Measurements from ENCODE around the gene SSR3.

Gene SSR3

DNA sequence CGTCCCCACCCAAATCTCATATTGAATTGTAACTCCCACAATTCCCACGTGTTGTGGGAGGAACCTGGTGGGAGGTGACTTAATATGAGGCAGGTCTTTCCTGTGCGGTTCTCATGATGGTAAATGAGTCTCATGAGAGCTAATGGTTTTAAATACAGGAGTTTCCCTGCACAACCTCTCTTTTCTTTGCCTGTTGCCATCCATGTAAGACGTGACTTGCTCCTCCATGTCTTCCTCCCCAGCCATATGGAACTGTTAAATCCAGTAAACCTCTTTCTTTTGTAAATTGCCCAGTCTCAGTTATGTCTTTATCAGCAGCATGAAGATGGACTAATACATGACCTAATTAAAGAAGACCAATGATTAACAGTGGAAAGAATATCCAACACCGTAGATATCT is 56.6 kb downstream of the SSR3 start:
- H3K27me3 ChIP-seq (replicated peaks; ENCODE audit: insufficient read depth, low read length) = no peaks in the 10 kb centered on the region
- peaks cover 13% of the 10 kb centered on the region for H3K4me1 ChIP-seq (ENCODE audit: low read length)
- H2AFZ ChIP-seq (ENCODE audit: low read length) = no peak overlapping the region
- H4K20me1 ChIP-seq (ENCODE audit: insufficient read depth, low read length) = no peaks in the 10 kb centered on the region
- H3F3A ChIP-seq (ENCODE audit: insufficient read depth, low read length) = no peaks in the 10 kb centered on the region
- no peak overlapping the region for H3K27ac ChIP-seq (ENCODE audit: low read length)
- H3K4me2 ChIP-seq (ENCODE audit: low read depth, low read length) = no peak overlapping the region
- H3K9me3 ChIP-seq (replicated peaks; ENCODE audit: insufficient read depth, low read length) = no peaks in the 10 kb centered on the region
- H3K36me3 ChIP-seq (replicated peaks; ENCODE audit: insufficient read depth, low read length) = no peaks in the 10 kb centered on the region
- no peak for DNase-seq
- no peak overlapping the region for H3K9ac ChIP-seq (ENCODE audit: low read length)
- H3K79me2 ChIP-seq (ENCODE audit: low read length) = no peaks in the 10 kb centered on the region
- no peak overlapping the region for H3K4me3 ChIP-seq (ENCODE audit: low read length)
- H3K9me2 ChIP-seq (replicated peaks; ENCODE audit: insufficient read depth, low read length) = no peaks in the 10 kb centered on the region
- TF ChIP-seq EZH2 (optimal IDR thresholded peaks at IDR 0.05; ENCODE audit: low read depth, low read length) (no peak), EZH2phosphoT487 (IDR thresholded peaks at IDR 0.05; ENCODE audit: low read length) (no peak)
- TF ChIP-seq, protein P1, sequence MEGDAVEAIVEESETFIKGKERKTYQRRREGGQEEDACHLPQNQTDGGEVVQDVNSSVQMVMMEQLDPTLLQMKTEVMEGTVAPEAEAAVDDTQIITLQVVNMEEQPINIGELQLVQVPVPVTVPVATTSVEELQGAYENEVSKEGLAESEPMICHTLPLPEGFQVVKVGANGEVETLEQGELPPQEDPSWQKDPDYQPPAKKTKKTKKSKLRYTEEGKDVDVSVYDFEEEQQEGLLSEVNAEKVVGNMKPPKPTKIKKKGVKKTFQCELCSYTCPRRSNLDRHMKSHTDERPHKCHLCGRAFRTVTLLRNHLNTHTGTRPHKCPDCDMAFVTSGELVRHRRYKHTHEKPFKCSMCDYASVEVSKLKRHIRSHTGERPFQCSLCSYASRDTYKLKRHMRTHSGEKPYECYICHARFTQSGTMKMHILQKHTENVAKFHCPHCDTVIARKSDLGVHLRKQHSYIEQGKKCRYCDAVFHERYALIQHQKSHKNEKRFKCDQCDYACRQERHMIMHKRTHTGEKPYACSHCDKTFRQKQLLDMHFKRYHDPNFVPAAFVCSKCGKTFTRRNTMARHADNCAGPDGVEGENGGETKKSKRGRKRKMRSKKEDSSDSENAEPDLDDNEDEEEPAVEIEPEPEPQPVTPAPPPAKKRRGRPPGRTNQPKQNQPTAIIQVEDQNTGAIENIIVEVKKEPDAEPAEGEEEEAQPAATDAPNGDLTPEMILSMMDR (IDR thresholded peaks at IDR 0.05; ENCODE audit: low read length) = no peak

DNA sequence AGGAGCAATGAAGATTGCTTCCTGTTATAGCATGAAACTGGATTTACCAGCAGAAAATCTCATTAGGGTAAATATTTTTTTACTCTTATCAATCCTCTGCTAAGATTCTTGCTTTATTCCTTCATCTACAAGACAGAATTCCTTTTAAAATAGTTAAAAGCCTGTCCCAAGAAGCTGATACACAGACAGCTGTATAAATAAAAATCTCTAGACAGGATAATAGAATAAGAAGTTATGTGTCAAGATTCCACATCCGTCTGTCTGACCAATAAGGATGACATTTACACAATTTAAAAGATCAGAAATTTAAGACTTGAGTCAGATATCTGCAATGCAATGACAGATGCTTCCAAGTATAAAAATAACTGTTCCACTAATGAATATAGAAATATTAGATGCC is 57.6 kb downstream of the SSR3 start:
- no peaks in the 10 kb centered on the region for H3K27me3 ChIP-seq (replicated peaks; ENCODE audit: insufficient read depth, low read length)
- no peak overlapping the region for H3K4me3 ChIP-seq (ENCODE audit: low read length)
- peaks cover 13% of the 10 kb centered on the region for H3K4me1 ChIP-seq (ENCODE audit: low read length)
- no peaks in the 10 kb centered on the region for H4K20me1 ChIP-seq (ENCODE audit: insufficient read depth, low read length)
- H3K9me3 ChIP-seq (replicated peaks; ENCODE audit: insufficient read depth, low read length) = no peaks in the 10 kb centered on the region
- no peak overlapping the region for H3K9ac ChIP-seq (ENCODE audit: low read length)
- TF ChIP-seq EZH2phosphoT487 (IDR thresholded peaks at IDR 0.05; ENCODE audit: low read length) (no peak), EZH2 (optimal IDR thresholded peaks at IDR 0.05; ENCODE audit: low read depth, low read length) (no peak)
- TF ChIP-seq, protein P1 (IDR thresholded peaks at IDR 0.05; ENCODE audit: low read length) = no peak
- no peaks in the 10 kb centered on the region for H3K36me3 ChIP-seq (replicated peaks; ENCODE audit: insufficient read depth, low read length)
- no peaks in the 10 kb centered on the region for H3K9me2 ChIP-seq (replicated peaks; ENCODE audit: insufficient read depth, low read length)
- no peaks in the 10 kb centered on the region for H3K79me2 ChIP-seq (ENCODE audit: low read length)
- no peak overlapping the region for H2AFZ ChIP-seq (ENCODE audit: low read length)
- no peaks in the 10 kb centered on the region for H3F3A ChIP-seq (ENCODE audit: insufficient read depth, low read length)
- no peak overlapping the region for H3K4me2 ChIP-seq (ENCODE audit: low read depth, low read length)
- no peak overlapping the region for H3K27ac ChIP-seq (ENCODE audit: low read length)
- DNase-seq = no peak

- Histone ChIP-seq H3K4me1 (ENCODE audit: low read length) (peaks cover 18% of the 10 kb centered on the region), H2AFZ (ENCODE audit: low read length) (no peak overlapping the region), H4K20me1 (ENCODE audit: insufficient read depth, low read length) (no peaks in the 10 kb centered on the region), H3F3A (ENCODE audit: insufficient read depth, low read length) (peaks cover under 1% of the 10 kb centered on the region; the same call in 1 of the 2 replicates), H3K36me3 (replicated peaks; ENCODE audit: insufficient read depth, low read length) (no peaks in the 10 kb centered on the region), H3K27ac (ENCODE audit: low read length) (no peak overlapping the region), H3K4me2 (ENCODE audit: low read depth, low read length) (no peak overlapping the region), H3K79me2 (ENCODE audit: low read length) (no peaks in the 10 kb centered on the region), H3K27me3 (replicated peaks; ENCODE audit: insufficient read depth, low read length) (no peaks in the 10 kb centered on the region), H3K9me2 (replicated peaks; ENCODE audit: insufficient read depth, low read length) (no peaks in the 10 kb centered on the region), H3K9me3 (replicated peaks; ENCODE audit: insufficient read depth, low read length) (no peaks in the 10 kb centered on the region), H3K4me3 (ENCODE audit: low read length) (no peak overlapping the region), H3K9ac (ENCODE audit: low read length) (no peak overlapping the region)
- no peak for DNase-seq
- TF ChIP-seq, protein P1 (IDR thresholded peaks at IDR 0.05; ENCODE audit: low read length) = no peak
- no peak for TF ChIP-seq EZH2phosphoT487 (IDR thresholded peaks at IDR 0.05; ENCODE audit: low read length)
- TF ChIP-seq EZH2 (optimal IDR thresholded peaks at IDR 0.05; ENCODE audit: low read depth, low read length) = no peak
Observed at GRCh38 chr3:156495816-156496215, 59.1 kb downstream of the SSR3 start.
